ENCODE measurements around the gene MMP8. TPM values are rescaled to one million over a fixed set of nuclear protein-coding genes. Genes with fewer than 3 reads are reported as not detected.

Gene MMP8
- total RNA-seq, 2 experiments from 2014 or later = not detected

DNA sequence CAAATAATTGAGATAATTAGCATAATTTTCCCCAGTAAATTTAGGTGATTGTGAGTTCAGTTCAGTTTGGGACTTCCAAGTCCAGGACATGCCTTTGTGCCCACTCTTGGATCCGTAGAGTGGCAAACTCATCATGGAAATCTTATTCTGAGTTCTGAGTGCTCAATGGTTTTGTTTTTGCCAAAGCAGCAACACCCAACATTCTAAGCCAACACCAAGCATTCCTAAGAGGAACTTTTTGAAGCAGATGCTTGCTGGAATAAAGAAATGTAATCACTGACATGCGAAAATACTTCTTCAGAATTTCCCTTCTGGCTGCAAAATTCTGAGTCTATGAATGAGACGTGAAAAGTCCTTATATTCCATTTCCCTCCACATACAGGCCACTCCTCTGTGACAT, 29.6 kb downstream of the MMP8 start:
- Histone ChIP-seq H3K27ac (ENCODE audit: low read depth, low read length, poor library complexity, severe bottlenecking) (no peak overlapping the region), H3K79me2 (ENCODE audit: insufficient read depth, low read depth, low read length) (no peaks in the 10 kb centered on the region), H3K9me2 (ENCODE audit: insufficient read depth, low read length) (no peaks in the 10 kb centered on the region), H3K4me3 (ENCODE audit: low read depth, low read length, poor library complexity, severe bottlenecking) (no peak overlapping the region), H3K36me3 (ENCODE audit: insufficient read depth, low read length) (no peaks in the 10 kb centered on the region), H3K4me1 (ENCODE audit: insufficient read depth, low read length, poor library complexity, severe bottlenecking) (no peaks in the 10 kb centered on the region), H2AFZ (ENCODE audit: low read length) (no peak overlapping the region), H3K9me3 (ENCODE audit: low read length) (no peaks in the 10 kb centered on the region), H4K20me1 (ENCODE audit: insufficient read depth, low read length) (no peaks in the 10 kb centered on the region), H3K4me2 (ENCODE audit: low read length) (no peak overlapping the region)
- CTCF ChIA-PET (ENCODE audit: unreplicated experiment) = no interaction called here
- POLR2A ChIA-PET = interaction anchor here (0.6 kb wide), 1 partner anchor 169 kb away, joined by 3 read pairs; no protein-coding TSS in a partner anchor
- no TSS peak for BruUV-seq (replicated peaks)
- TF ChIP-seq EZH2phosphoT487 (IDR thresholded peaks at IDR 0.05; ENCODE audit: borderline replicate concordance, low read depth, low read length) = no peak
- TF ChIP-seq, protein P1, sequence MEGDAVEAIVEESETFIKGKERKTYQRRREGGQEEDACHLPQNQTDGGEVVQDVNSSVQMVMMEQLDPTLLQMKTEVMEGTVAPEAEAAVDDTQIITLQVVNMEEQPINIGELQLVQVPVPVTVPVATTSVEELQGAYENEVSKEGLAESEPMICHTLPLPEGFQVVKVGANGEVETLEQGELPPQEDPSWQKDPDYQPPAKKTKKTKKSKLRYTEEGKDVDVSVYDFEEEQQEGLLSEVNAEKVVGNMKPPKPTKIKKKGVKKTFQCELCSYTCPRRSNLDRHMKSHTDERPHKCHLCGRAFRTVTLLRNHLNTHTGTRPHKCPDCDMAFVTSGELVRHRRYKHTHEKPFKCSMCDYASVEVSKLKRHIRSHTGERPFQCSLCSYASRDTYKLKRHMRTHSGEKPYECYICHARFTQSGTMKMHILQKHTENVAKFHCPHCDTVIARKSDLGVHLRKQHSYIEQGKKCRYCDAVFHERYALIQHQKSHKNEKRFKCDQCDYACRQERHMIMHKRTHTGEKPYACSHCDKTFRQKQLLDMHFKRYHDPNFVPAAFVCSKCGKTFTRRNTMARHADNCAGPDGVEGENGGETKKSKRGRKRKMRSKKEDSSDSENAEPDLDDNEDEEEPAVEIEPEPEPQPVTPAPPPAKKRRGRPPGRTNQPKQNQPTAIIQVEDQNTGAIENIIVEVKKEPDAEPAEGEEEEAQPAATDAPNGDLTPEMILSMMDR (conservative IDR thresholded peaks at IDR 0.05; ENCODE audit: low read length) = no peak
- intact Hi-C loops (cut with micrococcal nuclease; ENCODE audit: unreplicated experiment) = no loop called here
- no peak for DNase-seq (ENCODE audit: low spot score)

DNA sequence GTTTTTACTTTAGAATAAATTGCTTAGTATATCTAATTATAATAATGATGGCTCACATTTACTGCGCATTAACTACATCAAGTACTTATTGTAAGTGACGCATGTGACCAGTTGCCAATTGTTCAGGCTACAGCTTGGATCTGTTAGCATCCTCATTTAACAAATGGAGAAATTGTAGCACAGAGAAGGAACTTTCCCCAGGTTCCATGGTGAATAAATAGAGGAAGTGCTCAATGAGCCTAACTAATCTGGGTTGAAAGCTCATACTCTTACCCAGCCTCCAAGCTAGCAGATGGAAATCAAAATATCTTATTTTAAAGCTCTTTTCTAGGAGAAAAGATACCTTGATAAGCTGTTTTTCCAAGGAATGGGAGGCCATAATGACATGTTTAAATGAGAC, 39.0 kb downstream of the MMP8 start:
- H3K4me2 ChIP-seq (ENCODE audit: low read length) = no peak overlapping the region
- no peak for DNase-seq (ENCODE audit: low spot score)
- no peaks in the 10 kb centered on the region for H4K20me1 ChIP-seq (ENCODE audit: insufficient read depth, low read length)
- intact Hi-C loops (cut with micrococcal nuclease; ENCODE audit: unreplicated experiment) = no loop called here
- BruUV-seq (replicated peaks) = no TSS peak
- H2AFZ ChIP-seq (ENCODE audit: low read length) = no peak overlapping the region
- ChIA-PET POLR2A (interaction anchor here (1.4 to 1.5 kb wide), 2 partner anchors 11 to 13 kb away, joined by 3 read pairs; no protein-coding TSS in a partner anchor), CTCF (ENCODE audit: unreplicated experiment) (no interaction called here)
- H3K27ac ChIP-seq (ENCODE audit: low read depth, low read length, poor library complexity, severe bottlenecking) = no peak overlapping the region
- H3K9me2 ChIP-seq (ENCODE audit: insufficient read depth, low read length) = no peaks in the 10 kb centered on the region
- no peaks in the 10 kb centered on the region for H3K36me3 ChIP-seq (ENCODE audit: insufficient read depth, low read length)
- no peak for TF ChIP-seq EZH2phosphoT487 (IDR thresholded peaks at IDR 0.05; ENCODE audit: borderline replicate concordance, low read depth, low read length)
- TF ChIP-seq, protein P1 (conservative IDR thresholded peaks at IDR 0.05; ENCODE audit: low read length) = no peak
- no peaks in the 10 kb centered on the region for H3K9me3 ChIP-seq (ENCODE audit: low read length)
- H3K4me1 ChIP-seq (ENCODE audit: insufficient read depth, low read length, poor library complexity, severe bottlenecking) = no peaks in the 10 kb centered on the region
- H3K79me2 ChIP-seq (ENCODE audit: insufficient read depth, low read depth, low read length) = no peaks in the 10 kb centered on the region
- H3K4me3 ChIP-seq (ENCODE audit: low read depth, low read length, poor library complexity, severe bottlenecking) = no peak overlapping the region

DNA sequence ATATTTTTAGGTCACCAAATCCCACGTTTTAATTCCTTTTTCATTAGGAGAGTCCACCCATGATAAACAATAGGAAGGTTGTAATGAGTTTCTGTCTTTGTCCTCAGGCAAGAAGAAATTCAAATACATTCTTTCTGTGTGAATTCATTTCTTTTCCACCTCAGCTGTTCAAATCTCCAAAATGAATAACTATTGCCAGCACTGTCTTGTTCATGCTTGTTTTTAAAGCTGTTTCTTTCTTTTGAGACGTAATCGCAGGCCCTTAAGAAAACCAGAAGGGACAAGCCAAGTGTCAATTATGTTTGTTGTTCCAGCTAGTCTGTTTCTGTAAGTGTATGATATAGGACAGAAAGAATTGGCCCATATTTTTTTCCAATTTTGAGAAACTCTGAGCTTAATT, 39.4 kb downstream of the MMP8 start:
- Histone ChIP-seq H3K9me2 (ENCODE audit: insufficient read depth, low read length) (no peaks in the 10 kb centered on the region), H3K36me3 (ENCODE audit: insufficient read depth, low read length) (no peaks in the 10 kb centered on the region), H3K9me3 (ENCODE audit: low read length) (no peaks in the 10 kb centered on the region), H3K27ac (ENCODE audit: low read depth, low read length, poor library complexity, severe bottlenecking) (no peak overlapping the region), H2AFZ (ENCODE audit: low read length) (no peak overlapping the region), H4K20me1 (ENCODE audit: insufficient read depth, low read length) (no peaks in the 10 kb centered on the region), H3K79me2 (ENCODE audit: insufficient read depth, low read depth, low read length) (no peaks in the 10 kb centered on the region), H3K4me2 (ENCODE audit: low read length) (no peak overlapping the region), H3K4me1 (ENCODE audit: insufficient read depth, low read length, poor library complexity, severe bottlenecking) (no peaks in the 10 kb centered on the region), H3K4me3 (ENCODE audit: low read depth, low read length, poor library complexity, severe bottlenecking) (no peak overlapping the region)
- TF ChIP-seq EZH2phosphoT487 (IDR thresholded peaks at IDR 0.05; ENCODE audit: borderline replicate concordance, low read depth, low read length) = no peak
- TF ChIP-seq, protein P1 (conservative IDR thresholded peaks at IDR 0.05; ENCODE audit: low read length) = no peak
- DNase-seq (ENCODE audit: low spot score) = no peak
- CTCF ChIA-PET (ENCODE audit: unreplicated experiment) = no interaction called here
- intact Hi-C loops (cut with micrococcal nuclease; ENCODE audit: unreplicated experiment) = no loop called here
- no TSS peak for BruUV-seq (replicated peaks)
- POLR2A ChIA-PET = interaction anchor here (0.5 to 1.5 kb wide), 3 partner anchors 10 to 26 kb away, joined by 3 read pairs; no protein-coding TSS in a partner anchor

All from OCI-LY7 (cell line).